Stimulated activated CD8-positive, alpha-beta memory T cell treated with anti-CD3 and anti-CD28 coated beads, Interleukin-4, amount 100 ng/mL, for 24 hours (primary cell): ENCODE results near the gene PREB.

Source experiments
- DNase-seq: peaks from one replicate; pipeline ENCODE4 v3.0.0-alpha.2; 2020; ENCODE audit warnings: low read depth

PREB gene

DNA sequence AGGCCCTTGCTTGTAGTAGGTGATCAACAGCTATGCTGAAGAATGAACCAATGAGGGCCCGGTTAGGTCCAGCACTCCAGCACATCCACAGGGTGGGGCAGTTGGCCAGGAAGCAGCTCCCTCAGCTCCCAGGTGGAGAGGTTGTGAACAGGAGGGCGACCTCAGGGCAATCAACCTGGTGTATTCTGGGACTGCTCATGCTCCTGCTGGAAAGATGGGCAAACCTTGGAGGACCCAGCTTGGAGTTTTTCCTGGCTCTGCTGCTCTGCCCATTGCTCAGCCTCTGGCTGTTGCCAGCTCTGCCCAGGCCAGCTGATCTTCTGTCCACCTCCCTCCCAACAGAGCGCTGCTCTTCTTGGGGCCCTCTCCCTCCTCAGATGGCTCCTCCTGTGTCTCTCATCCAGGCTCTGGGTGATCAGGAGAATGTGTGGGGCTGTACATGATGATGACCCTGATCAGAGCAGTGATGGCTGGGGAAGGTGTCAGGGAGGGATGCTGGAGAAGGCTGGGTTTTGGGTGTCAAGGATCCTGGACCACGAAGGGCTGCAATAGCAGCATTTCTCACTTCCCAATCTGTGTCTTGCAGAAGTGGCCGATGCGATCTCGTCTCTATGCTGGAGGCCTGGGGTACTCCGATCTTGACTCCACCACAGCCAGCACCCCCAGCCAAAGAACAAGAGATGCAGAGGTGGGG, 17.8 kb upstream of the PREB start:
- DNase-seq, result no peak

DNA sequence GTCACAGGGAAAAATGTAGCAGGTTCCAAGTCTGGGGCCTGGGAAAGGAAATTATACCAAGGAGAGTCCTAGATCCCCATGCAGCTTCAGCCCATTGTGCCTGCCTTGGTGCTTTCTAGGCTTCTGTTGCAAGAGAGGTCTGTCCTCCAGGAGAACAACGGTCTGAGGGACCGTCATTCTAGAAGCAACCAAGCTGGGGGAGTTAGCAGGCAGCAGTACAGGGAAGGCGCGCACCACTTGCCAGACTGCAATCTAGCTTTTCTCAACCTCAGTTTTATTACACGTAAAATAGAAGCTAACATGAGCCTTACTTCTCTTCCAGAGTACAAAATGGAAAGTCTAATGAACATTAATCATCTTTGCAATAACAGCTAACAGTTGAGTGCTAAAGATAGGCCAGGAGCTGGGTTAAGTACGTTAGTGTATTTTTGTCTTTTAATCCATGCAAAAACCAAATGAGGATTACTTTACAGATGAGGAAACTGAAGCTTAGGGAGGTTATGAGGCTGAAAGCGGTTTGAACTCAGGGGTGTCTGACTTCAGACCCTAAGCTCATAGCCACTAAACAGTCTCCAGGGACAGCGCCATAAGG, 16.3 kb upstream of the PREB start:
- no peak for DNase-seq

DNA sequence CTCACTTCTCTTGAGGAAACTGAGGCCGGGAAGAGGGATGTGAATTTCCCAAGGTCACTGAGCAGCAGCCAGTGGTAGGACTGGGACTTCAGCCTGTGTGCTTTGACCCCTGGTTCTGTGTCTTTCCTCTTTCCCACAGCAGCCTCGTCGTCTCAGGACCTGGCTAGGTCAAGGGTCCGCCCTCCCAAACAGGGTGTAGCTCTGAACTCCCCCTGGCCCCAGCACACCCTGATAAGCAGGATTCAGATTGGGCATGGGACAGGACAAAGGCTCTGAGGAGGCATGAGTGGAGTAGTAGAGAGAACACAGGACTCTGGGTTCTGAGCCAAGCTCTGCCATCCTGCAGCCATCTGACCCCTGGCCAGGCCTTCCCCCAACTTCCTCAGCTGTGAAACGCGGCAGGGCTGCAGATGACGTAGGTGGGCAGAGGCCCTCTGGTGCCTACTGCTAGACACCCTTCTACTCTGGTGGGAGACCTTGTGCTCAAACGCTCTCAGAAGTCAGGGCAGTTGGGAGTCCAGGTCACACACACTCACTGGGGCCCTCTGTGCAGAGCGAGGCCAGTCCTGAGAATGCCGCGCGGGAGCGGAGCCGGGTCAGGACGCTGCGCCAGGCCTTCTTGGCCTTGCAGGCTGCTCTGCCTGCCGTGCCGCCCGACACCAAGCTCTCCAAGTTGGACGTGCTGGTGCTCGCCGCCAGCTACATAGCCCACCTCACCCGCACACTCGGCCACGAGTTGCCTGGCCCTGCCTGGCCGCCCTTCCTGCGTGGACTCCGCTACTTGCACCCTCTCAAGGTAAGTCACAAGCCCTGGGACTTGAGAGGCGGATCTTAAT, 15.4 kb upstream of the PREB start:
- no peak for DNase-seq

DNA sequence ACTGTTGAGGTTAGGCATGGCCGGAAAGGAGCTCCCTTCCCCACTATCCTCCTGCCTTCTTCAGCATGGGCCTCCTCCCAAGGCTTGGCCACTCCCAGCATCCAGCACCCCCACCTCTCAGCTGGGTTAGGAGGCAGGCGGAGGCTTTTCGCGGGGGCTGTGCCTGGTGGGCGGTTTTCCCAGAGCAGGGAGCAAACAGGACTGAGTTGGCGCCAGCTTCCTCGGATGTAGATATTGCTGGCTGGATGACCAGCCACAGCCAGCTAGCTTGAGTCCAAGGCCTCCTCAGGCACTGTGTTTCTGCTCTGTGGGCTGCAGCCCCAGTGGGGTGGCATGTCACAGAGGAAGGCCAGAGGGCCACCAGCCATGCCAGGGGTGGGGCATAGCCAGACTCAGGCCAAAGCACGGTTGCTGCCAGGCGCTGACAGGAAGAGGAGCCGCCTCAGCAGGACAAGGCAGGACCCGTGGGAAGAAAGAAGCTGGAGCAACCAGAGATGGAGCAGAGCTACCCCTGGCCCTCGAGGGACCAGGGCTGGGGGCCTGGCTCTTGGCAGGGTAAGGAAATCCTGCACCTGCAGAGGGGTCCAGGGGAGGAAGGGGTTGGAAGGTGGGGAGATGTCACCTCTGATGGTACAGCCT, 14.5 kb upstream of the PREB start, which contains the start of gene TCF23:
Gene TCF23 (plus strand): TSS at position 204 of the 639 bp plus-strand sequence. CDS start 130 bp downstream, at position 334.
- DNase-seq, result no peak

DNA sequence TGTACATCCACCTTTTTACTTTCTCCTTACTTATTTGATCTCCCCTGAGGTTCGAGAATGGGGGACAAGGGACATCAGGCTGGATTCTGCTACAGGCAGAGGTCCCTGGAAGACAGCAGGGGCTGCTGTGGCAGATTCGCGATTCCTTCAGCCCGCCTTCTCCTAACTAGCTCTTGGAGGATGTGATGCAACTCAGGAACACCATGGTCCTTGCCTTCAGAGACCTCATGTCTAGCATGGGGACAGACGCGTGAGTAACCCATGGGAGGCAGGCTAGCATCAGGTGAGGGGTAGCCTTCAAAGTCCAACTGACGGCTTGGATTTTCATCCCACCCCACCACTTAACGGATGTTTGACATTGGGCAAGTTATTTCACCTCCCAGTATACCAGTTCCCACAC, 13.5 kb upstream of the PREB start:
- no peak for DNase-seq

DNA sequence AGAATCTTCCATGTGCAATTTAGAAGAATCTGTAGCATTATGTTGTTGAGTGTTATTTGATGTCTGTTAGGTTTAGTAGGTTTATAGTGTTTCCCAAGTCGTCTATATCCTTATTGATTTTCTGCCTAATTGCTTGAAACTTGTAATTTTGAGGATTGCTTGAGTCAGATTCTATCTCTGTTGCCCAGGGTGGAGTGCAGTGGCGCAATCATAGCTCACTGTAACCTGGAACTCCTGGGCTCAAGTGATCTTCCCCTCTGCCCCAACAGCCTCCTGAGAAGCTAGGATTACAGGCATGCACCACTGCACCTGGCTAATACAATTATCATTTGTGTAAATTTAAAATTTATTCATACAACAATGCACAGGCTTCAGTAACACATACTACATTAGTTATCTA, 11.2 kb upstream of the PREB start:
- DNase-seq, result no peak

DNA sequence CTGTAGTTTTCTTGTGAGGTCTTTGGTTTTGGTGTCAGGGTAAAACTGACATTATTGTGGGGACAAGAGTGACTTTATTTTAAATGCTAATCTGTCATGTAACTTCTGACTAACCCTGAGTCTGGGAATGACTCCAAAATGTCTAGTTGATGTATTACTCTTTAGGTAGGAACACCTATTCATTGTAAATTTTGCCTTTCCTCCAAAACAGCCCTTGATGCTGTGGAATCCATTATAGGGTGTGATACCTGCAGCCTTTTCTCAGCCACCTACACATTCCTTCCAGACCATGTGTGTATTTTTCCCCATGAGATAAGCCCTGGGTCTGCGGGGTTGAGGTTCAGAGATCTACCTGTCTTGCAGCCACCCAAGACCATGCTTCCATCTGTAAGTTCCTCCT, 8.8 kb upstream of the PREB start:
- DNase-seq, result no peak

DNA sequence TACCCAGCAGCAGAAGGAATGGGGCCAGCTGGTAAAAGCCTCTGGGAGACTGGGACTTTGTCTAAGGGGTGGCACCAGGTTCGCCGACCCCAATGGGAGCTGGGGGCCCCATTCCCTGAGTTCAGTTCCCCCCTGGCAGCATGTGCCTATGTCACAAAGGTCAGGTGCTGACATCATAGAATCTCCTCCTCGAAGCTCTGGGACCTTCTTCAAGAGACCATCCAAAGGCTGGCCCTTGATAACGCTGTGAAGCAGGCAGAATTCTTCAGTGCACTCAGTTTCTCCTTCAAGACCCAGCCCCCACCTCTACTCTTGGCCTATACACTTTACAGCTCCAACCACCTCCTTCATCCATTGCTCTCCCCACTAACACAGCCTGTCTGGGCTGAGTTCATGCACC, 4.9 kb upstream of the PREB start, which contains the start of gene PRR30:
Gene PRR30 (minus strand): TSS at position 101 of the 400 bp plus-strand sequence. CDS start 1,081 bp downstream, outside the sequence.
- DNase-seq, result no peak

DNA sequence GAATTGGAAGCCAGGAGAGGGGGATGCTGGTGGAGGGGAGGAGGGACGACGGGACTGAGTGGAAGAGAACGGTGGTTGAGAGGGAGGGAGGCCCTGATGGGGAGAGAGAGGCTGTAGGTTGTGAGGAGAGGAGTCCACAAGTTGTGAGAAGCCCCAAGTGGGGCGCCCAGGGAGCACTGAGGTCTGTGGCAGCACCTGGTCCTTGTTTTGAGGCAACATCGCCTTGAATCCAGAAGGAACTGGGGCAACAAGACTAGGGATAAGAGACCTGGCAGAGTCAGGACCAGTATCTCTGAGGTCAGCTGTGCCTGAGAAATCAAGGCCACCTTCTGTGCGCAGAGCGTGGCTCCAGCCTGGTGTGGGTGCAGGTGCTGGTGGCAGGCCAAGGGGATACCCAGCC, 3.7 kb upstream of the PREB start:
- DNase-seq, result no peak

DNA sequence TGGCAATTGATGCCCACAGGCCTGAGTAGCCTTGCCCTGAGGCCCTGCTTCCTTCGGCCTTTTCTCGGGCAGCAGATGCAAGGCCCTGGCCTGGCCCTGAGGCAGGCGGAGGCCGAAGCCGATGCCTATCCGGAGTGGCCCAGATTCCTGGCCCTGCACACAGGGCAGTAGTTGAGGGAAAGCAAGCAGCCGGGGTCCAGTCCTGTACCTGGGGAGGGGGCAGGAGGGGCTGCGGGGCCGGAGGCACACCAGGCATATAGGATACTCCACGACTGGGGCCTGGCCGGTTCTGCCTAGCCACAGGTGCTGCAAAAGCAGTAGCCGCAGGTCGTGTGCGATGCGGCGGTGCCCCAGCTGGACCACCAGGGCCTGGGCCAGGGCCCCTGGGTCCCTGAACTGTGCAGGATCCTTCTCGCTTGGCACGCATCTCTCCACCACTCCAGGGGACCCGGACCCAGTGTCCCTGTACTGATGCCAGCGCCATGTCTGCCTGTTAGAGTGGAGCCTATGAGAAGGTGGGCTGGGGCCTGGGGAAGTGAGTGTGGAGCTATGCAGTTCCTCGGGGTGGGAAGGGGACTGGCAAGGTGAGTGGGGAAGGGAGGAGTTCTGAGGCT, 3.0 kb upstream of the PREB start:
- no peak for DNase-seq

DNA sequence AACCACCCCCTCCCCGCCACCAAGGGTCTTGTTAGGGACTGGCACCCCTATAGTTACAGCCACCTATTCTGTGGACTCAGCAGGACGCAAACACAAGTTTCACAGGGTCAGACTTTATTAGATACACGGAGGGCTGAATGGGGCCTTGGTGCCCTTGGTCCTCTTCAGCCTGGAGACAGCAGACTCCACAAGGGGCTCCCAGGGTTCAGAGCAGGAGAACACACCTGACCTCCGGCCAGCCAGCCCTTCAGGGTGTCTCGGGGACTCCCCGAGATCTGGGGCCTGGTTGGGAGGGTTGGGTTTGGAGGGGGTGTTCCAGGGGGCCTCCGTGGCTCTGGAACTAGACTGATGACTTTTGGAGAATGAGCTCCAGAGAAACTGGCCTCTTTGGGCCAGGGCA, 2.3 kb upstream of the PREB start:
- no peak for DNase-seq

DNA sequence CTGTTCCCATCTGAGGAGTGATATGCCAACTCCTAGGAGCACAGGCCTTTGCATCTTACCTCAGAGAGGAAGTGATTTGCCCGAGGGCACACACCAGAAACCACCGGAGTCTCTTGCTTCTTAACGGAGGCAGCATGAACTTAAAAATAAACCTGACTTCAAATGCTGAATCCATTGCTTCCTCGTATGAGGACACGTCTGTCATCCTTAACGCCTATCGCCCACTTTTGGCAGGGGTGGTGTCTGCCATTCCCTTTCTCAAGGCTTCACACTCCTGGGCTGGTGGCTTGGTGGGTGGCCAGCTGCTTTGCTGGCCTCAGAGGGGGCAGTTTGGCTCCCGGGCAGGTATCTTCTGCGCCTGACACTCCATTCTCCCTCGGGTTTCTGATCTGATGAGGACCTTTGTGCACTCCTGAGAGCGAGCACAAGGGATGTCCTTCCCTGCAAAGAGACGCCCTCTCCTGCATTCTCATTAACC, 1.1 kb upstream of the PREB start:
- DNase-seq, result no peak

DNA sequence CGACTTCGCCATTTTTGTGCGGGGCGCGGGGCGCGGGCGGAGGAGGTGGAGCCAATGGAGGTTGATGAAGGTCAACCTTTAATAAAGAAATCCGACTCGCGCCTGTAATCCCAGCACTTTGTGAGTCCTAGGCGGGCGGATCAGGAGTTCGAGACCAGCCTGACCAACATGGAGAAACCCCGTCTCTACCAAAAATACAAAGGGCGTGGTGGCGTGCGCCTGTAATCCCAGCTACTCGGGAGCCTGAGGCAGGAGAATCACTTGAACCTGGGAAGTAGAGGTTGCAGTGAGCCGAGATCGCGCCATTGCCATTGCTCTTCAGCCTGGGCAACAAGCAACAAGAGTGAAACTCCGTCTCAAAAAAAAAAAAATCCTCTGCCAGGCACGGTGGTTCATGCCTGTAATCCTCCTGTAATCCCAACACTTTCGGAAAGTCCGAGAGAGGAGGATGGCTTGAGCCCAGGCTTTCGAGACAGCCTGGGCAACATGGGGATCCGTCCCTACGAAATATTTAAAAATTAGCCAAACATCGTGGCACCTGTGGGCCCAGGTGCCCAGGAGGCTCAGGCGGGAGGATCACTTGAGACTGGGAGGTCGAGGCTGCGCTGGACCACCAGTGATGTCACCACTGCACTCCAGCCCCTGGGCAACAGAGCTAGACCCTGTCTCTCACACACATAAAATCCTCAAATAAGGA, 493 bp upstream of the PREB start:
- no peak for DNase-seq

DNA sequence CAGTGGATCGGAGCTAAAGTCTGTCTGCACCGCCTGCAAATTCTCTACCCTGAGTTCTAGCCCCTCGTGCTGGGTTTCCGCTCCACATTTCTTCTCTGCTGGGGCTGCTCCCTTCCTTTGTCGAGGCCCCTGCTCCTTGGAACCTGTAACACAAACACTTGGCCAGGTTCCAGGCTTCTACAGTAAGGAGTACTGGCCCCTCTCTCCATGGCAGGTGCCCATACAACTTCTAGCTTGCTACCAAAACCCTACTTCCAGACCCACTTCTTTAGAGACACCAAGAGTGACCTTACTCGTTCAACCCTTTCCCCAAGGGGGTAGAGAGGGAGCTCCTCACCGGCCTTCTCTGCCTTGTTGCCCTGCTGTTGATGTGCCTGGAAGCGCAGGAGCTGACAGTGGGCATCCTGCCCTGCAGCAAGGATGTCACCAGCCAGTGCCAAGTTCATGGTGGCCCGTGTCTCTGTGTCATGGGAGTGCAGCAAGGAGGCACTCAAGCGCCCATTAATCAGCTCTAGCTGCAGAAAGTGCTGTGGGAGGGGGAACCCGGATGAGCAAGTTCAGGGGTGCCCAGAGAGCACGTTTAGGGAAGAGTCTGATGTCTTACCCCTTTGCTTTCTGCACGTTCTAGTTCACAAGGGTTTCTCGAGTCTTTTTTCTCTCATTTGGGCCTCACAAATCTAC, 1.1 kb downstream of the PREB start:
- DNase-seq, result no peak

DNA sequence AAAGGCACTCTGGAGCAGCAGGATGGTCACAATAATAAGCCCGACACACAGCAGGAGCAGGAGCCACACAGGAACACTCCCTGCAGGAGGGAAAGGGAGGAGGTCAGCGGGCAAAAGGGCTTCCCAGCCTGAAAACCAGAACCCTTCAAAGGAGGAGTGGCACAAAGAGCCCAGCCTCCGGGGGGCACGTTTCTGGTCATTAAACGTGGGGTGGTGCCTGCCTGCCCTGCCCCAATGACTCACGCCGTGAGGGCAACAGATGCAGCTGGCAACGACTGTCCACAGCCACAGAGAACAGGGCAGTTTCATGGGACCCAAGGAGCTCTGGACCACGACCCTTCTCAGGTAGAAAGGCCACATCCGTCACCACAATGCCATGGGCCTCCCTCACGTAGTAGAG, 3.0 kb downstream of the PREB start:
- DNase-seq, result no peak

DNA sequence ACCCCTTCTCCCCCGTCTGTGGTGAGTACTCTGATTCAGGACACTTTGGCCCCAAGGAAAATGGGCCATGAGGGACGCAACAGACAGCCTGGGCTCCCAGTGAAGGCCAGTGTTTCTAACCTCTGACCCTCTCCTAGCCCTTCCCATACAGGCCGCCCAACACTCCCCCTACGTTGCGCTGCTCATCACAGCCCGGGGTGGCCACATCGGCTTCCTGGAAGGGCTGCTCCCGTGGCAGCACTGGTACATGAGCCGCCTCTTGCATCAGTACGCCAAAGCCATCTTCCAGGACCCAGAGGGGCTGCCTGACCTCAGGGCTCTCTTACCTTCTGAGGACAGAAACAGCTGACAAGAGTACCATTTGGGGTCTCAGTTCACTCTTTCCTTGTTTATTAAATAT, 4.0 kb downstream of the PREB start:
- DNase-seq, result no peak

DNA sequence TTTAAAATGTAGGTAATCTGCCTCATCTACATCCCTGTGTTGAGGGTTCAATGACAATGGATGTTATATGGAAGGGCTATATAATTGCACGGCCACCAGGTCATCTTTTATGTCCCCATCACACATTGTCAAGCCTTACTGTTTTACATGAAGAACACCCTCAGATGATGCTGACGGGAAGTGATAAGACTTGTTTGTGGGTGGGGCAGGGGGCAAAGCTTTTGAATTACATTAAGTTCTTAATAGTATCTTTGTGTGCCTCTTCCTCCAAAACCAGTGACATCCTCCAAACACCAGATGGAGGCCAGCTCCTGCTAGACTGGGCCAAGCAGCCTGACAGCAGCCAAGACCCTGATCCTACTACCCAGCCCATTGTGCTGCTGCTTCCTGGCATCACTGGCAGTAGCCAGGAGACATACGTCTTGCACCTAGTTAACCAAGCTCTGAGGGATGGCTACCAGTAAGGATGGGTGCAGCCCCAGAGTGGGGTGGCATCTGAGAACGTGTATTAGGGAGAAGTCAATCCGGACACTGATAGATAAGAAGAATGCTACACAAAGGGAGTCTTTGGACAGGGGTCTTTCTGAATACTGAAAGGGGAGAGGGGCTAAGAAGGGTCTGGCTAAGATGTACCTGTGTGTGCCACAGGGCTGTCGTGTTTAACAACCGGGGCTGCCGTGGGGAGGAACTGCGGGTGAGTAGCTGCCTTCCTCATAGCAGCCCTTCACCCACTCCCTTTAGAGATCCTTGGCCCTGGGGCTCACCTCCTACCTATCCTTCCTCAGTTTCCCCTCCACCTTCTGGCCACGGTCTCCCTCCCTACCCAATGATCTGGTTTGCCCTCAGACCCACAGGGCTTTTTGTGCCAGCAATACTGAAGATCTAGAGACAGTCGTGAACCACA, 5.5 kb downstream of the PREB start:
- no peak for DNase-seq

DNA sequence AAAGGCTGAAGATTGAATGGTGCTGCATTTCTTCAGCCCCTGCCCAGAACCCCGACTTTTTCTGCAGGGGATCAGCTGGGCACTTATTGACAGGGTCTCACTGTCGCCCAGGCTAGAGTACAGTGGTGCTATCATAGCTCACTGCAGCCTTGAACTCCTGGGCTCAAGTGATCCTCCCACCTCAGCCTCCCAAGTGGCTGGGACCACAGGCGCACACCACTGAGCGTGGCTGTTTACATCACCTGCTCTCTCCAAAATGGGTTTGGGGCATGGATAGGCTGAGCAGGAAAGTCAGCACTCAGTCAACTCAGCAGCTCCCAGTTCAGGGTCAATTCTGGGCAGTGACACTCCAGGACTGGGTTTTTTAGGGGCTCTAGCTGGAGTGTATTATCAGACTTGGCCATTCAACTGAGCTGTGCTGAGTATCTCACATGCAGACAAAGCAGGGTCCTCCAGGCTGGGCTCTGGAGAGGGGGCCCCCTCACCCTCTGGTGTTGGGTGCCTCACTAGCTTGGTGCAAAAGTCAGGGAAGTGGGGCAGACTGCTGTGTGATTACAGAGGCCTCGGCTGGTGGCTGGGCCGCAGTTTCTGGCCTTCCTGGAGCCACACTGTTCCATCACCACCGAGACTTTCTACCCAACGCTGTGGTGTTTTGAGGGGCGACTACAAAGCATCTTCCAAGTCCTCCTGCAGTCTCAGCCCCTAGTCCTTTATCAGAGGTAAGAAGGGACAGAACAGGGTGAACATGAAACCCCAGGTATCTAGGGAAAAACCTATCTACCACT, 6.4 kb downstream of the PREB start:
- DNase-seq, result no peak

DNA sequence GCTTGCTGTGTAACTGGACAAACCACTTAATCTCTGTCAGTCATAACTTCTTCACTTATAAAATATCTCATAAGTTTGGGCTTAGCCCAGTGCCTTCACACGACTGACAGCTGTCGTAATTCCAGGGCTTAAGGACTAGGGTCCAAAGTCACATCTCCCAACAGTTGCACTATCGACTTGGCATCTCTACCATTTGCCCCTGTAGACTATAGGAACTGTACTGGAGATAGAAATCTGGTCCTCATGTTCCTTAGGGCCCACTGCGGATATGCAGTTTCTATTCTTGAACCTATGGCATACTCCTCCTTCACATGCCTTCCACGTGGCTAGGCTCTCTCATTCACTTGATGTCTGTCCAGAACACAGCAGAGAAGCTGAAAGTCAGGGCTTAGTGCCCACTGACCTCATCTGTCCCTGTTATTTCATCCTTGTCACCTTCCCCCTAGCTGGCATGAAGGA, 8.2 kb downstream of the PREB start:
- DNase-seq, result no peak
